GM12878 (cell line): ENCODE measurements around the gene TSTD2. TPM values are rescaled to one million over a fixed set of nuclear protein-coding genes. Genes with fewer than 3 reads are reported as not detected.

Experiments
- FOXK2 ChIP-seq: fragments of 450-650 bp; IDR thresholded peaks from 2 replicates; pipeline ENCODE4 v1.6.1; 2017; ENCODE audit warnings: mild to moderate bottlenecking, moderate library complexity
- HDAC2 ChIP-seq: fragments of 200-600 bp; sonication (generic); IDR thresholded peaks from 2 replicates; pipeline ENCODE4 v1.6.1; 2017
- MXI1 ChIP-seq: fragments of 150-350 bp; IDR thresholded peaks from 2 replicates; pipeline ENCODE4 v1.6.1; 2011; ENCODE audit warnings: low read depth, mild to moderate bottlenecking, inconsistent platforms, low read length, improper control_type of control experiment
- RAD51 ChIP-seq: fragments of 450-650 bp; IDR thresholded peaks from 2 replicates; pipeline ENCODE4 v1.6.1; 2016; ENCODE audit warnings: moderate library complexity, mild to moderate bottlenecking, inconsistent platforms
- SPI1 ChIP-seq: IDR thresholded peaks from 2 replicates; pipeline ENCODE4 v1.6.1; 2011; ENCODE audit warnings: low read depth, mild to moderate bottlenecking, low read length, moderate library complexity, borderline replicate concordance; ENCODE audit not compliant: insufficient read depth
- ZNF384 ChIP-seq: IDR thresholded peaks from 2 replicates; pipeline ENCODE4 v1.6.1; 2012; ENCODE audit warnings: low read depth, mild to moderate bottlenecking, low read length, improper control_type of control experiment, borderline replicate concordance
- polyA plus RNA-seq, 11 experiments: library from polyadenylated mRNA; depleted of rRNA in 4 of 11; unstranded in 6 of 11; stranded (reverse) in 5 of 11; fragments of >200 nt; fragmentation: Nextera tagmentation in 4 of 11; fragmentation: Illumina TruSeq in 1 of 11; extraction: Ambion mirVana in 4 of 11; extraction: Trizol in 1 of 11; gene quantifications; 1 replicate in 1 of 11; 2 replicates in 10 of 11; pipeline versions ENCODE4 v1.2.1 to v1.2.3, GENCODE V29; 2011 to 2016; ENCODE audit warnings: inconsistent platforms in 2 of 11, missing spikeins in 2 of 11, low read depth in 1 of 11
- total RNA-seq, 4 experiments: library from RNA; depleted of rRNA in 3 of 4; stranded (reverse); fragments of >200 nt in 3 of 4; fragmentation: Illumina TruSeq in 1 of 4; extraction: Trizol in 1 of 4; gene quantifications; 2 replicates each; pipeline versions ENCODE4 v1.2.1 to v1.2.3, GENCODE V29; 2013 to 2021
- TF ChIP-seq, protein P1 (sequence below): fragments of 450-650 bp; IDR thresholded peaks from 2 replicates; pipeline ENCODE4 v1.6.1; 2017; ENCODE audit warnings: mild to moderate bottlenecking, low read depth, inconsistent platforms; ENCODE audit not compliant: poor library complexity, severe bottlenecking
- TF ChIP-seq, protein P2 (sequence below): IDR thresholded peaks from 2 replicates; pipeline ENCODE4 v1.6.1; 2011; ENCODE audit warnings: borderline replicate concordance, low read depth, mild to moderate bottlenecking, moderate library complexity, mixed read lengths, low read length; ENCODE audit not compliant: insufficient read depth; ENCODE audit errors: extremely low read length
- TF ChIP-seq, protein P3 (sequence below): fragments of 450-650 bp; conservative IDR thresholded peaks from 2 replicates; pipeline ENCODE4 v1.6.1; 2017; ENCODE audit warnings: mild to moderate bottlenecking, moderate library complexity

The TSTD2 gene
- total and polyA plus RNA-seq, 10 of the 15 experiments (the other 5 are each of a cell fraction or from before 2014, with no cell fraction given), result 5.0 to 30.6 (median 14.1) TPM

DNA sequence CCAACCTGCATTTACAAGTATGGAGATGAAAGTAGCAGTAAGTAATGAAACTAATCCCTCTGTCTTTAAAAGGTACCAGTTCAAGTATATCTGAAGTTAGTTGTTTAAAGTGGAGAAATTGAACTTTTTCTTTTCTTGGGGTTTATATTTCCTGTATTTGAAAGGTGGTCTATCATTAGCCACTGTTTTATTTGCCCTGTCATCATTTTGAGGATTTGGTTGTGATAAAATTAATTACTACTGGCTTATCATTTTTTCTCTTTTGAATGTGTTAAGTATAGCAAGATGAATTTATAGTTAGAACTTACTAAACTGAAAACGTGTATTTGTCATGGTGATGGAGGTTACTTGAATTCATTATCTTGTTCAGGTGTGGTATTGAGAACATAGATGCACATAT is 25.5 kb upstream of the TSTD2 start (continued):
- TF ChIP-seq, protein P1, sequence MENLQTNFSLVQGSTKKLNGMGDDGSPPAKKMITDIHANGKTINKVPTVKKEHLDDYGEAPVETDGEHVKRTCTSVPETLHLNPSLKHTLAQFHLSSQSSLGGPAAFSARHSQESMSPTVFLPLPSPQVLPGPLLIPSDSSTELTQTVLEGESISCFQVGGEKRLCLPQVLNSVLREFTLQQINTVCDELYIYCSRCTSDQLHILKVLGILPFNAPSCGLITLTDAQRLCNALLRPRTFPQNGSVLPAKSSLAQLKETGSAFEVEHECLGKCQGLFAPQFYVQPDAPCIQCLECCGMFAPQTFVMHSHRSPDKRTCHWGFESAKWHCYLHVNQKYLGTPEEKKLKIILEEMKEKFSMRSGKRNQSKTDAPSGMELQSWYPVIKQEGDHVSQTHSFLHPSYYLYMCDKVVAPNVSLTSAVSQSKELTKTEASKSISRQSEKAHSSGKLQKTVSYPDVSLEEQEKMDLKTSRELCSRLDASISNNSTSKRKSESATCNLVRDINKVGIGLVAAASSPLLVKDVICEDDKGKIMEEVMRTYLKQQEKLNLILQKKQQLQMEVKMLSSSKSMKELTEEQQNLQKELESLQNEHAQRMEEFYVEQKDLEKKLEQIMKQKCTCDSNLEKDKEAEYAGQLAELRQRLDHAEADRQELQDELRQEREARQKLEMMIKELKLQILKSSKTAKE, result no peak
- TF ChIP-seq, protein P2, sequence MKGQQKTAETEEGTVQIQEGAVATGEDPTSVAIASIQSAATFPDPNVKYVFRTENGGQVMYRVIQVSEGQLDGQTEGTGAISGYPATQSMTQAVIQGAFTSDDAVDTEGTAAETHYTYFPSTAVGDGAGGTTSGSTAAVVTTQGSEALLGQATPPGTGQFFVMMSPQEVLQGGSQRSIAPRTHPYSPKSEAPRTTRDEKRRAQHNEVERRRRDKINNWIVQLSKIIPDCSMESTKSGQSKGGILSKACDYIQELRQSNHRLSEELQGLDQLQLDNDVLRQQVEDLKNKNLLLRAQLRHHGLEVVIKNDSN, result no peak
- no peak for TF ChIP-seq ZNF384
- no peak for TF ChIP-seq RAD51
- TF ChIP-seq, protein P3, sequence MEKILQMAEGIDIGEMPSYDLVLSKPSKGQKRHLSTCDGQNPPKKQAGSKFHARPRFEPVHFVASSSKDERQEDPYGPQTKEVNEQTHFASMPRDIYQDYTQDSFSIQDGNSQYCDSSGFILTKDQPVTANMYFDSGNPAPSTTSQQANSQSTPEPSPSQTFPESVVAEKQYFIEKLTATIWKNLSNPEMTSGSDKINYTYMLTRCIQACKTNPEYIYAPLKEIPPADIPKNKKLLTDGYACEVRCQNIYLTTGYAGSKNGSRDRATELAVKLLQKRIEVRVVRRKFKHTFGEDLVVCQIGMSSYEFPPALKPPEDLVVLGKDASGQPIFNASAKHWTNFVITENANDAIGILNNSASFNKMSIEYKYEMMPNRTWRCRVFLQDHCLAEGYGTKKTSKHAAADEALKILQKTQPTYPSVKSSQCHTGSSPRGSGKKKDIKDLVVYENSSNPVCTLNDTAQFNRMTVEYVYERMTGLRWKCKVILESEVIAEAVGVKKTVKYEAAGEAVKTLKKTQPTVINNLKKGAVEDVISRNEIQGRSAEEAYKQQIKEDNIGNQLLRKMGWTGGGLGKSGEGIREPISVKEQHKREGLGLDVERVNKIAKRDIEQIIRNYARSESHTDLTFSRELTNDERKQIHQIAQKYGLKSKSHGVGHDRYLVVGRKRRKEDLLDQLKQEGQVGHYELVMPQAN, result no peak
- no peak for TF ChIP-seq HDAC2
- TF ChIP-seq MXI1, result no peak
- TF ChIP-seq FOXK2, result no peak
- no peak for TF ChIP-seq SPI1
